ENCODE measurements around the gene GINS1.

The GINS1 gene

DNA sequence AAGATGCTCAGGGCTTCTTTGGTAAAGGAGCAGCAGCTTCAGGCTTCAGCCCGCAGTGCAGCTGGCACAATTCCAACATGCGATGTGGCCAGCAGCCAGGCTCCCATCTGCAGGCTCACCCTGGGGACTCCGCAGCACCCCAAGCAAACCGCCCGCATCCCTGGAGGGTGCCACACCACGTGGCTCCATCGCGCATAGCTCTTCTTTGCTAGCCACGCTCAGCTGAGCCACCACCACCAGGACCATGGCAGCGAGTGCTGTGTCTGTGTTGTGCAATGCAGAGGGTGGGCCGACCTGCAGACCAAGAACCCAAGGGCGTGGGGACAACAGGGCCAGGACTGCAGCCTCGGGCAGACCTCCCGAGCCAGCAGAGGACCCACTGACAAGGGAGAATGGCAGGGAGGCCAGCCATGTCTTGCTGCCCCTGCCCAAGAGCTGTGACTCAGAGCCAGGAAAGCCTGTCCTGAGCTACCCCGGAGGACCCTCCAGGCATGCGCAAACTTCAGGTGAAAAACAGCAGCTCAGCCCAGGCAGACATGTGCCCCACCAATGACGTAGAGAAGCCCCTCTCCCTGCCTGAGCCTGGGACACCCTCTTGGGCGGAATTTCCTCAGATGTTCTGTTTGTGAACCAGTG is 87.8 kb downstream of the GINS1 start:
- Histone ChIP-seq H3K9me3 (ENCODE audit: control insufficient read depth in 2 of 2, low read length in 2 of 2) (no peaks in the 10 kb centered on the region), H3K4me3 (ENCODE audit: low read length in 2 of 2) (no peak overlapping the region), H3K9ac (ENCODE audit: low read length in 2 of 2) (no peak overlapping the region), H3K36me3 (ENCODE audit: control insufficient read depth in 2 of 2, insufficient read depth in 2 of 2, low read length in 2 of 2) (peaks cover 0 to 2% of the 10 kb centered on the region in 2 donors), H3K27me3 (ENCODE audit: control insufficient read depth in 1 of 2, insufficient read depth in 2 of 2, low read length in 2 of 2) (no peaks in the 10 kb centered on the region), H3K4me1 (ENCODE audit: control insufficient read depth, insufficient read depth, low read length) (no peaks in the 10 kb centered on the region), H3K27ac (ENCODE audit: low read length) (no peak overlapping the region)

DNA sequence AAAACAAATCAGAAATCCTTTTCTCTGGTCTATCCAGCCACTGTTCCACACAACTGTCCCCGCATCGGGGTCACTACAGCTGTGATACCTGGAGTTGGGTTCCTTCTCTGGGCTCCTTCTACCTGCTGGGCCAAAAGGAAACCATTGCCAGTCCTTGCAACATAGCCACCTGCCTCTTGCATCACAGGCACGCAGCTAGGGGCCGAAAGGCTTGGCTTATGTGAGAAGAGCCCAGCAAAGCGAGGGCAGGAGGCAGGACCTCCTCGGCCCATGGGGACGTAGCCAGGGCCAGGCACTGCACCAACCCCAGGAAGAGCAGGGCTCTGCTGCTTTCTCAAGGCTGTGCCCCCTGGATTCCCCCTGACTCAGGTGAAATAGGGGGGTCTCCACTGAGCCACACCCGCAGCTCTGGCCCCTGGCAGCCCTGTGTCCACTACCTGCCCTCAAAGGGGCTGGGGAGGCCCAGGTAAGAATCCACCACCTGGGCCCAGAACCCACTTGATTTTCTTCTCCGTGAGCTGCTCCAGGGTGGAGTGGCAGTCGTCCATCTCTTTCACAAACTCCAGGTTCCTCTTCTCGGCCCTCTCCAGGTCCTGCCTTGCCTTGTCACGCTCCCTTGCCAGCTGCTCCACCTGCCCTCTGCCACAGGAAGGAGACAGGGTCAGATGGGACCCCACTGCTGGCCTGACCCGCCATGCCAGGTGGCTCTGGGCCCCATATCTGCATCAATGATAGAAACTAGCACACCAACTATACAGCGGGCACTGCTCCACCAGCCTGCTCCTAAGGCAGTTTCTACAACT is 88.9 kb downstream of the GINS1 start:
- H3K27ac ChIP-seq (ENCODE audit: low read length), result no peak overlapping the region
- H3K4me1 ChIP-seq (ENCODE audit: control insufficient read depth, insufficient read depth, low read length), result no peaks in the 10 kb centered on the region
- H3K27me3 ChIP-seq (ENCODE audit: control insufficient read depth in 1 of 2, insufficient read depth in 2 of 2, low read length in 2 of 2), result no peaks in the 10 kb centered on the region
- H3K36me3 ChIP-seq (ENCODE audit: control insufficient read depth in 2 of 2, insufficient read depth in 2 of 2, low read length in 2 of 2), result peaks cover 0 to 2% of the 10 kb centered on the region in 2 donors
- no peak overlapping the region for H3K4me3 ChIP-seq (ENCODE audit: low read length in 2 of 2)
- H3K9me3 ChIP-seq (ENCODE audit: control insufficient read depth in 2 of 2, low read length in 2 of 2), result no peaks in the 10 kb centered on the region
- no peak overlapping the region for H3K9ac ChIP-seq (ENCODE audit: low read length in 2 of 2)

DNA sequence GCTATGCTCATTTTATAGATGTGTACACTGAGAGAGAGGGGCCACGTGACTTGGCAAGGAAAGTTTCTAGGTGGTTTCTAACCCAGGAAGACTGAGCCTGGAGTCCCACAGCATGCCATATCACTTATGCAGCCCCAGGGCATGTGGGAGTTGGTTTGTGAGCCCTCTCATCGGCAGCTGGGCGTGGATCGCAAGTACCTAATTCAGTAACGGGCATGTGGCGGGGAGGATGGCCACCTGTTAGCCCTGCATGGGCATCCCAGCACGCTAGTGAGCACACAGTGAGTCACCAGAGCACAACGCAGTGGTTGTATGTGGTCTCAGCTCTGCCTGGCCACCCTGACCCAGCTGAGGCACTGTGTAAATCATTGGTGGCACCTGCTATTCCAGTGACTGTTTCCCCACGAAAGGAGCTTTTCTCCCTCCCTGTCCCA is 89.5 kb downstream of the GINS1 start:
- Histone ChIP-seq H3K9me3 (ENCODE audit: control insufficient read depth in 2 of 2, low read length in 2 of 2) (no peaks in the 10 kb centered on the region), H3K36me3 (ENCODE audit: control insufficient read depth in 2 of 2, insufficient read depth in 2 of 2, low read length in 2 of 2) (peaks cover 0 to 2% of the 10 kb centered on the region in 2 donors), H3K9ac (ENCODE audit: low read length in 2 of 2) (no peak overlapping the region), H3K27ac (ENCODE audit: low read length) (no peak overlapping the region), H3K4me1 (ENCODE audit: control insufficient read depth, insufficient read depth, low read length) (no peaks in the 10 kb centered on the region), H3K4me3 (ENCODE audit: low read length in 2 of 2) (no peak overlapping the region), H3K27me3 (ENCODE audit: control insufficient read depth in 1 of 2, insufficient read depth in 2 of 2, low read length in 2 of 2) (no peaks in the 10 kb centered on the region)

DNA sequence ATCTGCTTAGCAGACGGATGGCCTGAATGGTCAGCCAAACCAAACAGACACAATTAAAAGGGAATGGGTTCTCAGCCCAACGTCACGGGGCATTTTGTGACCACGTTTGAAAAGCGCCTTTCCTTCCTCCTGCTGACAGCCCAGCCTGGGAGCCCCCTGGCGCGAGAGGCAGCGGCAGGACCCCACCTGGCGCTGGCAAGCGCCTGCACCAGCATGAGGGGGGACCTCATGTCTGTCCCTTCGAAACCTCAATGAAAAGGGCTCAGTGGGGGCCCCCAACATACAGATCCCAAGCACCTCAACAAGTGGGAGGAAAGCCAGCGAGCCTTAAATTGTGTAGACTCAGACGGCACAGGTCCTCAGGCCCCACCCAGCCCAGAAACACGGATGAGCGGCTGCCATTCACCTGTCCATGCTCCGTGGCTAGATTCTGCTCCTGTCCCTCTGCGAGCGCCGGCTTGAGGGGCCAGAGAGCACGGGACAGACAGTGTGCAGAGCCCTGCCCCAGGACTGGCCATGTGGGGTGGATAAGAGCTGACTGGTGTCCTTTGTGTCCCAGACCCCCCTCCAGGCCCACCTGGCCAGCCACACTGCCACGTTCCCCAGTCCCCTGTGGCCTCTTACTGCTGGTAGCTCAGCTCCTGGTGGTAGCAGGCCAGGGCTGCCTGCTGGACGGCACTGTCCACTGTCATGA is 90.3 kb downstream of the GINS1 start:
- H3K4me3 ChIP-seq (ENCODE audit: low read length in 2 of 2), result no peak overlapping the region
- no peaks in the 10 kb centered on the region for H3K27me3 ChIP-seq (ENCODE audit: control insufficient read depth in 1 of 2, insufficient read depth in 2 of 2, low read length in 2 of 2)
- peaks cover 5 to 6% of the 10 kb centered on the region in 2 donors for H3K36me3 ChIP-seq (ENCODE audit: control insufficient read depth in 2 of 2, insufficient read depth in 2 of 2, low read length in 2 of 2)
- no peaks in the 10 kb centered on the region for H3K4me1 ChIP-seq (ENCODE audit: control insufficient read depth, insufficient read depth, low read length)
- no peak overlapping the region for H3K9ac ChIP-seq (ENCODE audit: low read length in 2 of 2)
- no peak overlapping the region for H3K27ac ChIP-seq (ENCODE audit: low read length)
- H3K9me3 ChIP-seq (ENCODE audit: control insufficient read depth in 2 of 2, low read length in 2 of 2), result no peaks in the 10 kb centered on the region
